ENCODE measurements around the gene RASGRF1.

Gene RASGRF1

GRCh38 chr15:79115986-79116665, 25.5 kb upstream of the RASGRF1 start:
- TF ChIP-seq CEBPB (IDR thresholded peaks at IDR 0.05) (no peak), EGR1 (IDR thresholded peaks at IDR 0.05) (no peak), TCF12 (IDR thresholded peaks at IDR 0.05; ENCODE audit: low read depth) (no peak), NFIC (IDR thresholded peaks at IDR 0.05) (no peak), USF1 (IDR thresholded peaks at IDR 0.05) (no peak), TAF1 (IDR thresholded peaks at IDR 0.05; ENCODE audit: low read depth) (no peak), YY1 (IDR thresholded peaks at IDR 0.05; ENCODE audit: low read depth) (no peak), REST (IDR thresholded peaks at IDR 0.05; ENCODE audit: low read depth) (no peak), ZBTB7A (IDR thresholded peaks at IDR 0.05; ENCODE audit: low read depth) (no peak), EP300 (IDR thresholded peaks at IDR 0.05; ENCODE audit: borderline replicate concordance) (no peak), FOXM1 (IDR thresholded peaks at IDR 0.05; ENCODE audit: borderline replicate concordance, low read depth) (no peak), RAD21 (IDR thresholded peaks at IDR 0.05; ENCODE audit: low read depth) (no peak), CREB1 (IDR thresholded peaks at IDR 0.05; ENCODE audit: low read depth) (no peak), TEAD4 (IDR thresholded peaks at IDR 0.05) (no peak), MAX (IDR thresholded peaks at IDR 0.05) (no peak)

GRCh38 chr15:79113831-79114230, 23.3 kb upstream of the RASGRF1 start:
- TF ChIP-seq NFIC (IDR thresholded peaks at IDR 0.05) (no peak), ZBTB7A (IDR thresholded peaks at IDR 0.05; ENCODE audit: low read depth) (no peak)

- TF ChIP-seq FOXM1 (IDR thresholded peaks at IDR 0.05; ENCODE audit: borderline replicate concordance, low read depth) (no peak), TCF12 (IDR thresholded peaks at IDR 0.05; ENCODE audit: low read depth) (no peak), YY1 (IDR thresholded peaks at IDR 0.05; ENCODE audit: low read depth) (no peak), TAF1 (IDR thresholded peaks at IDR 0.05; ENCODE audit: low read depth) (no peak), REST (IDR thresholded peaks at IDR 0.05; ENCODE audit: low read depth) (no peak), RAD21 (IDR thresholded peaks at IDR 0.05; ENCODE audit: low read depth) (no peak), CEBPB (IDR thresholded peaks at IDR 0.05) (no peak), USF1 (IDR thresholded peaks at IDR 0.05) (no peak), TEAD4 (IDR thresholded peaks at IDR 0.05) (no peak), EP300 (IDR thresholded peaks at IDR 0.05; ENCODE audit: borderline replicate concordance) (no peak), CREB1 (IDR thresholded peaks at IDR 0.05; ENCODE audit: low read depth) (no peak), NFIC (IDR thresholded peaks at IDR 0.05) (no peak), MAX (IDR thresholded peaks at IDR 0.05) (no peak), ZBTB7A (IDR thresholded peaks at IDR 0.05; ENCODE audit: low read depth) (no peak), EGR1 (IDR thresholded peaks at IDR 0.05) (no peak)
These were observed 14.6 kb upstream of the RASGRF1 start for GRCh38 chr15:79105141-79105540.

- TF ChIP-seq NFIC (IDR thresholded peaks at IDR 0.05), result no peak
- TF ChIP-seq MAX (IDR thresholded peaks at IDR 0.05), result no peak
- no peak for TF ChIP-seq USF1 (IDR thresholded peaks at IDR 0.05)
- TF ChIP-seq EP300 (IDR thresholded peaks at IDR 0.05; ENCODE audit: borderline replicate concordance), result no peak
- TF ChIP-seq TAF1 (IDR thresholded peaks at IDR 0.05; ENCODE audit: low read depth), result no peak
- TF ChIP-seq TCF12 (IDR thresholded peaks at IDR 0.05; ENCODE audit: low read depth), result no peak
- no peak for TF ChIP-seq RAD21 (IDR thresholded peaks at IDR 0.05; ENCODE audit: low read depth)
- no peak for TF ChIP-seq TEAD4 (IDR thresholded peaks at IDR 0.05)
- no peak for TF ChIP-seq ZBTB7A (IDR thresholded peaks at IDR 0.05; ENCODE audit: low read depth)
- no peak for TF ChIP-seq CEBPB (IDR thresholded peaks at IDR 0.05)
- no peak for TF ChIP-seq FOXM1 (IDR thresholded peaks at IDR 0.05; ENCODE audit: borderline replicate concordance, low read depth)
- TF ChIP-seq REST (IDR thresholded peaks at IDR 0.05; ENCODE audit: low read depth), result no peak
- TF ChIP-seq CREB1 (IDR thresholded peaks at IDR 0.05; ENCODE audit: low read depth), result no peak
These were observed 12.0 kb upstream of the RASGRF1 start for GRCh38 chr15:79102595-79102994.
